ENCODE data around the gene PLD2. TPM values are rescaled to one million over a fixed set of nuclear protein-coding genes. Genes with fewer than 3 reads are reported as not detected.

Gene PLD2
- polyA plus RNA-seq, 3 donors: 3.5 to 122 (median 4.0) TPM

DNA sequence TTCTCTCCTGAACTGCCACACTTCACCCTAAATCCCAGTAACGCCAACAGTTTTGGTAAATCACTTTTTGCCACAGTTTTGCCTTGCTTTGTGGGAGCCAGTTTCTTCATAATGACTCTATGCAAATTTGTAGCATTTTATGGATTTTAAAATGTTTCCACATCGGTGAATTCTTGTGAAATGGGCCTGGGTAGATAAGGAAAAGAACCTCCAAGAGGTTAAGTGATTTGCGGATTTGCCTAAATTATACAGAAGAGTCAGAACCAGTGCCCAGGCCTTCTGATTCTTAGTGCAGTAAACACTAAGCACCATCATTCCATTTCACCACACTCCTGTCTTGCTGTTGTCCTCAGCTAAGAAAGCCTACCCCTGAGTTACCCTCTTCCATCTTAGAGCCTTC is 44.1 kb downstream of the PLD2 start:
- no peaks in the 10 kb centered on the region for H3K9me3 Mint-ChIP-seq
- peaks cover 37 to 40% of the 10 kb centered on the region in 2 donors for H3K4me1 ChIP-seq (ENCODE audit: control insufficient read depth in 1 of 2, insufficient read depth in 2 of 2, low read length in 2 of 2)

DNA sequence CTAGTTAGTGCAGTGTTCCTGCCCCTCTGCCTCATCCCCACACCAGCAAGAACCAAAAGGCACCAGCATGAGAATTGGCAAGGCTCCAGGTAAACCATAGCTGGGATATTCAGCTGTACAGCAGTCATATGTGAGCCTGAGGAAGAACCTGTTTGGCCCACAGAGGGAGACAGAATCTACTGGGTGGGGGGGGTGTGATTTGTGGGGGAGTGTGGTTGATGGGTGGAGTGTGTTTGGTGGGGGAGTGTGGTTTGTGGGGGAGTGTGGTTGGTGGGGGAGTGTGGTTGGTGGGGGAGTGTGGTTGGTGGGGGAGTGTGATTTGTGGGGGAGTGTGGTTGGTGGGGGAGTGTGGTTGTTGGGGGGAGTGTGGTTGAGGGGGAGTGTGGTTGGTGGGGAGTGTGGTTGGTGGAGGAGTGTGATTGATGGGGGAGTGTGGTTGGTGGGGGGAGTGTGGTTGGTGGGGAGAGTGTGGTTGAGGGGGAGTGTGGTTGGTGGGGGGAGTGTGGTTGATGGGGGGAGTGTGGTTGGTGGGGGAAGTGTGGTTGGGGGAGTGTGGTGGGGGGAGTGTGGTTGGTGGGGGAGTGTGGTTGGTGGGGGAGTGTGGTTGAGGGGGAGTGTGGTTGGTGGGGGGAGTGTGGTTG is 45.7 kb downstream of the PLD2 start:
- H3K79me2 ChIP-seq (ENCODE audit: insufficient read depth, low read length): peaks cover 49% of the 10 kb centered on the region
- intact Hi-C loops (cut with micrococcal nuclease): no loop called here
- peaks cover 16% of the 10 kb centered on the region for H4K20me1 ChIP-seq (ENCODE audit: insufficient read depth, low read length)
- H3K9me3 ChIP-seq (replicated peaks in 1 of 2; ENCODE audit: control insufficient read depth in 1 of 2, insufficient read depth in 1 of 2, low read length in 2 of 2): no peaks in the 10 kb centered on the region
- peaks cover 9 to 21% of the 10 kb centered on the region in 2 donors for H3K36me3 ChIP-seq (replicated peaks in 1 of 2; ENCODE audit: control insufficient read depth in 1 of 2, insufficient read depth in 2 of 2, low read length in 2 of 2)
- Mint-ChIP-seq H3K27ac (peak overlapping the region in 2 of 7 donors; percentile 13 to 55), H3K4me1 (peaks cover 50% of the 10 kb centered on the region), H3K4me3 (no peak overlapping the region), H3K36me3 (peaks cover 53 to 60% of the 10 kb centered on the region in 2 donors), H3K9me3 (no peaks in the 10 kb centered on the region), H3K27me3 (ENCODE audit: low read depth in 3 of 3) (peaks cover 2 to 6% (median 6%) of the 10 kb centered on the region in 3 donors)
- no peak overlapping the region for H2AFZ ChIP-seq (ENCODE audit: insufficient read depth, low read depth, low read length, poor library complexity, severe bottlenecking)
- H3K27me3 ChIP-seq (ENCODE audit: control insufficient read depth in 2 of 2, insufficient read depth in 2 of 2, low read length in 2 of 2): no peaks in the 10 kb centered on the region
- no peak overlapping the region for H3K9ac ChIP-seq (ENCODE audit: insufficient read depth, low read length, poor library complexity, severe bottlenecking)
- H3K4me3 ChIP-seq (replicated peaks in 1 of 3; ENCODE audit: low read depth in 2 of 3, low read length in 3 of 3): no peak overlapping the region
- TF ChIP-seq, protein P1, sequence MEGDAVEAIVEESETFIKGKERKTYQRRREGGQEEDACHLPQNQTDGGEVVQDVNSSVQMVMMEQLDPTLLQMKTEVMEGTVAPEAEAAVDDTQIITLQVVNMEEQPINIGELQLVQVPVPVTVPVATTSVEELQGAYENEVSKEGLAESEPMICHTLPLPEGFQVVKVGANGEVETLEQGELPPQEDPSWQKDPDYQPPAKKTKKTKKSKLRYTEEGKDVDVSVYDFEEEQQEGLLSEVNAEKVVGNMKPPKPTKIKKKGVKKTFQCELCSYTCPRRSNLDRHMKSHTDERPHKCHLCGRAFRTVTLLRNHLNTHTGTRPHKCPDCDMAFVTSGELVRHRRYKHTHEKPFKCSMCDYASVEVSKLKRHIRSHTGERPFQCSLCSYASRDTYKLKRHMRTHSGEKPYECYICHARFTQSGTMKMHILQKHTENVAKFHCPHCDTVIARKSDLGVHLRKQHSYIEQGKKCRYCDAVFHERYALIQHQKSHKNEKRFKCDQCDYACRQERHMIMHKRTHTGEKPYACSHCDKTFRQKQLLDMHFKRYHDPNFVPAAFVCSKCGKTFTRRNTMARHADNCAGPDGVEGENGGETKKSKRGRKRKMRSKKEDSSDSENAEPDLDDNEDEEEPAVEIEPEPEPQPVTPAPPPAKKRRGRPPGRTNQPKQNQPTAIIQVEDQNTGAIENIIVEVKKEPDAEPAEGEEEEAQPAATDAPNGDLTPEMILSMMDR (IDR thresholded peaks at IDR 0.05): no peak
- DNase-seq: no peak
- H3K27ac ChIP-seq (ENCODE audit: low read depth in 1 of 2, low read length in 2 of 2): no peak overlapping the region
- no peak overlapping the region for H3K4me2 ChIP-seq (replicated peaks; ENCODE audit: extremely low read depth, low read length, poor library complexity, severe bottlenecking)
- H3K4me1 ChIP-seq (ENCODE audit: control insufficient read depth in 1 of 2, insufficient read depth in 2 of 2, low read length in 2 of 2): peaks cover 25 to 34% of the 10 kb centered on the region in 2 donors

More for the DNA sequence above, 44.1 kb downstream of the PLD2 start:
- H3K36me3 Mint-ChIP-seq: peaks cover 52 to 57% of the 10 kb centered on the region in 2 donors
- Histone ChIP-seq H3K4me2 (replicated peaks; ENCODE audit: extremely low read depth, low read length, poor library complexity, severe bottlenecking) (no peak overlapping the region), H3K36me3 (replicated peaks in 1 of 2; ENCODE audit: control insufficient read depth in 1 of 2, insufficient read depth in 2 of 2, low read length in 2 of 2) (peaks cover 7 to 11% of the 10 kb centered on the region in 2 donors), H3K27me3 (ENCODE audit: control insufficient read depth in 2 of 2, insufficient read depth in 2 of 2, low read length in 2 of 2) (no peaks in the 10 kb centered on the region), H3K4me3 (replicated peaks in 1 of 3; ENCODE audit: low read depth in 2 of 3, low read length in 3 of 3) (peak overlapping the region in 1 of 3 experiments; percentile 13), H3K9ac (ENCODE audit: insufficient read depth, low read length, poor library complexity, severe bottlenecking) (no peak overlapping the region), H3K27ac (ENCODE audit: low read depth in 1 of 2, low read length in 2 of 2) (peak overlapping the region; percentile 30 to 47), H3K79me2 (ENCODE audit: insufficient read depth, low read length) (peaks cover 50% of the 10 kb centered on the region), H2AFZ (ENCODE audit: insufficient read depth, low read depth, low read length, poor library complexity, severe bottlenecking) (no peak overlapping the region), H3K9me3 (replicated peaks in 1 of 2; ENCODE audit: control insufficient read depth in 1 of 2, insufficient read depth in 1 of 2, low read length in 2 of 2) (no peaks in the 10 kb centered on the region), H4K20me1 (ENCODE audit: insufficient read depth, low read length) (peaks cover 2% of the 10 kb centered on the region)
- H3K4me3 Mint-ChIP-seq: peak overlapping the region in 1 of 2 donors; percentile 39
- TF ChIP-seq, protein P1 (IDR thresholded peaks at IDR 0.05): no peak
- 100% methylated on average over 1 of the region's 3 CpGs for WGBS (ENCODE audit: insufficient coverage)
- peaks cover 55% of the 10 kb centered on the region for H3K4me1 Mint-ChIP-seq
- H3K27ac Mint-ChIP-seq: peak overlapping the region; percentile 41 to 92 (median 81)
- no peak for DNase-seq
- intact Hi-C loops (cut with micrococcal nuclease): no loop called here
- peaks cover 0 to 6% (median 2%) of the 10 kb centered on the region in 3 donors for H3K27me3 Mint-ChIP-seq (ENCODE audit: low read depth in 3 of 3)
